ENCODE measurements around the gene MICU1. TPM values are rescaled to one million over a fixed set of nuclear protein-coding genes. Genes with fewer than 3 reads are reported as not detected.
A peak's percentile ranks its signal among the peaks of the same experiment; 100 is the strongest.
"Not testable (repeated sequence)": the region's sequence is repeated elsewhere in the genome, so short reads cannot be mapped to it uniquely, and the experiment has no call there.

MICU1 gene
- total RNA-seq, 1 donor from 2014 or later, result 37.2 TPM

DNA sequence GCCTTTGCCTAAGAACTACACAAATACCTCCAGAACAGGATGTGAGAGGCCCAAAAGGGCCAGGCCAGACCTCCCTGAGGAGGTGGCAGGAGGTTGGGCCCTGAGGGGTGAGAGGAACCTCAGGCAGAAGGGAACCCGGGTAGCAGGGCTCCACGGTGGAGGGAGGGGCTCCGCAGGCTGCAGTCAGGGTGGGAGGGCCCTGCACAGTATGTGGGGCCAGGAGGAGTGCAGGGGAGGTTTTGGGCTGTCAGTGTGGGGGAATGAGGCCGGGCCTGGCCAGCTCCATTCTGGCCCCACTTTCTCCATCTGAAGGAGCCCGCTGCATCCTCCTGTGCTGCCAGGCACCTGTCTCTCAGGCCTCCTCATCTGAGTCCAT is 297.1 kb downstream of the MICU1 start:
- no peak for DNase-seq (ENCODE audit: low read depth)
- Histone ChIP-seq H3K27me3 (ENCODE audit: control insufficient read depth, insufficient read depth, low read length) (no peaks in the 10 kb centered on the region), H3K4me3 (ENCODE audit: low read depth, low read length) (no peak overlapping the region), H3K36me3 (ENCODE audit: control insufficient read depth, insufficient read depth, low read length) (peaks cover 2% of the 10 kb centered on the region)
- TF ChIP-seq, protein P1, sequence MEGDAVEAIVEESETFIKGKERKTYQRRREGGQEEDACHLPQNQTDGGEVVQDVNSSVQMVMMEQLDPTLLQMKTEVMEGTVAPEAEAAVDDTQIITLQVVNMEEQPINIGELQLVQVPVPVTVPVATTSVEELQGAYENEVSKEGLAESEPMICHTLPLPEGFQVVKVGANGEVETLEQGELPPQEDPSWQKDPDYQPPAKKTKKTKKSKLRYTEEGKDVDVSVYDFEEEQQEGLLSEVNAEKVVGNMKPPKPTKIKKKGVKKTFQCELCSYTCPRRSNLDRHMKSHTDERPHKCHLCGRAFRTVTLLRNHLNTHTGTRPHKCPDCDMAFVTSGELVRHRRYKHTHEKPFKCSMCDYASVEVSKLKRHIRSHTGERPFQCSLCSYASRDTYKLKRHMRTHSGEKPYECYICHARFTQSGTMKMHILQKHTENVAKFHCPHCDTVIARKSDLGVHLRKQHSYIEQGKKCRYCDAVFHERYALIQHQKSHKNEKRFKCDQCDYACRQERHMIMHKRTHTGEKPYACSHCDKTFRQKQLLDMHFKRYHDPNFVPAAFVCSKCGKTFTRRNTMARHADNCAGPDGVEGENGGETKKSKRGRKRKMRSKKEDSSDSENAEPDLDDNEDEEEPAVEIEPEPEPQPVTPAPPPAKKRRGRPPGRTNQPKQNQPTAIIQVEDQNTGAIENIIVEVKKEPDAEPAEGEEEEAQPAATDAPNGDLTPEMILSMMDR (IDR thresholded peaks at IDR 0.05; ENCODE audit: insufficient read depth, low read length, poor library complexity, severe bottlenecking), result no peak

DNA sequence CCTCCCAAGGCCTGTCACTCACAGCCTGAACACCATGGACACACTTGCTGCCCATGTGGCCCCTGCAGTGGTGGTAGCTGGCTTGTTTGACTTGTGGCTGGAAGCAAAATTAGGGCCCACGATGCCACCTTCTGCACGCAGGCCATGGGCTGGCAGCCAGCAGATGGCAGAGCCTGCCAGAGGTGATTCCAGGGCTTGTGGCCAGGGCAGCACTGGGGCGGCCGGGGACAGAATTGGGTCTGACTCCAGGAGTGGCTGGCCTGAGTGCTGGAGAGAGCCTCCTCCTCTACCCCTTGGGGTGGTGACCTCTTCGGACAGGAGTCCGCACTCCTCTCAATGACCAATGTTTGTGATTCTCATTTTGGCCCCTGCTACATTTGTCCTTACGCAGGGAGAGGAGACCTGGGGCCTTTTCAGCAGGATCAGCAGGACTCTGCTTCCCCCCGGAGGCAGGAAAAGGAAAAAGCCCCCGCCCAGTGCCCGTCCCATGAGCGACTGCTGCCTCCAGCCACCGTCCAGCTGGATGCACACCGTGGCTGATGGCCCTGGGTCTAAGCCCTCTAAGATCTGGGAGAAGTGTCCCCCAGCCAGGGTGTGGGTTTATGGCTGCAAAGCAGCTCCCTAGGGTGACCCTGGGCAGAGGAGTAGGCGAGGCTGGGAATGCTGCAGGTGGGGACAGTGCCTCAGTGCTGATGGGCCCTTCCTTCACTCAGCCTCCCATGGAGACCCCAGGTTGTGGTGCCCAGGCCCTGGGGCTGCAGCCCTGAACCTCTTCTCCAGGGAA is 297.6 kb downstream of the MICU1 start:
- TF ChIP-seq, protein P1 (IDR thresholded peaks at IDR 0.05; ENCODE audit: insufficient read depth, low read length, poor library complexity, severe bottlenecking), result peak; percentile 66
- H3K4me3 ChIP-seq (ENCODE audit: low read depth, low read length), result no peak overlapping the region
- H3K27me3 ChIP-seq (ENCODE audit: control insufficient read depth, insufficient read depth, low read length), result no peaks in the 10 kb centered on the region
- no peaks in the 10 kb centered on the region for H3K36me3 ChIP-seq (ENCODE audit: control insufficient read depth, insufficient read depth, low read length)
- no peak for DNase-seq (ENCODE audit: low read depth)

DNA sequence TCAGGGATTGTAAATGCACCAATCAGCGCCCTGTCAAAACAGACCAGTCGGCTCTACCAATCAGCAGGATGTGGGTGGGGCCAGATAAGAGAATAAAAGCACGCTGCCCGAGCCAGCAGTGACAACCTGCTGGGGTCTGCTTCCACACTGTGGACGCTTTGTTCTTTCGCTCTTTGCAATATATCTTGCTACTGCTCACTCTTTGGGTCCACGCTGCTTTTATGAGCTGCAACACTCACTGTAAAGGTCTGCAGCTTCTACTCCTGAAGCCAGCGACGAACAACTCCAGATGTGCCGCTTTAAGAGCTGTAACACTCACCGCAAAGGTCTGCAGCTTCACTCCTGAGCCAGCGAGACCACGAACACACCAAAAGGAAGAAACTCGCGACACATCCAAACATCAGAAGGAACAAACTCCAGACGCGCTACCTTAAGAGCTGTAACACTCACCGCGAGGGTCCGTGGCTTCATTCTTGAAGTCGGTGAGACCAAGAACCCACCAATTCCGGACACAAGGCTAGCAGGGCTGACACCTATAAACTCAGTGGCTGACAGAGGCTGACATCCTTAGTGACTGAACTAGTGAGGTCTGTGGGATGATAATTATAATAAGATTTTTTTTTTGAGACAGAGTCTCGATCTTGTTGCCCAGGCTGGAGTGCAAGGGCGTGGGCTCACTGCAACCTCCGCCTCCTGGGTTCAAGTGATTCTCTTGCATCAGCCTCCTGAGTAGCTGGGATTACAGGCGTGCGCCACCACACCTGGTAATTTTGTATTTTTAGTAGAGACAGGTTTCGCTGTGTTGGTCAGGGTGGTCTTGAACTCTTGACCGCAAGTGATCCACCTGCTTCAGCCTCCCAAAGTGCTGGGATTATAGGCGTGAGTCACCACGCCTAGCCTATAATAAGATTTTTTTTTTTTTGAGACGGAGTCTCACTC is 298.9 kb downstream of the MICU1 start:
- H3K36me3 ChIP-seq (ENCODE audit: control insufficient read depth, insufficient read depth, low read length); H3K4me3 ChIP-seq (ENCODE audit: low read depth, low read length); H3K27me3 ChIP-seq (ENCODE audit: control insufficient read depth, insufficient read depth, low read length); DNase-seq (ENCODE audit: low read depth): not testable (repeated sequence)

DNA sequence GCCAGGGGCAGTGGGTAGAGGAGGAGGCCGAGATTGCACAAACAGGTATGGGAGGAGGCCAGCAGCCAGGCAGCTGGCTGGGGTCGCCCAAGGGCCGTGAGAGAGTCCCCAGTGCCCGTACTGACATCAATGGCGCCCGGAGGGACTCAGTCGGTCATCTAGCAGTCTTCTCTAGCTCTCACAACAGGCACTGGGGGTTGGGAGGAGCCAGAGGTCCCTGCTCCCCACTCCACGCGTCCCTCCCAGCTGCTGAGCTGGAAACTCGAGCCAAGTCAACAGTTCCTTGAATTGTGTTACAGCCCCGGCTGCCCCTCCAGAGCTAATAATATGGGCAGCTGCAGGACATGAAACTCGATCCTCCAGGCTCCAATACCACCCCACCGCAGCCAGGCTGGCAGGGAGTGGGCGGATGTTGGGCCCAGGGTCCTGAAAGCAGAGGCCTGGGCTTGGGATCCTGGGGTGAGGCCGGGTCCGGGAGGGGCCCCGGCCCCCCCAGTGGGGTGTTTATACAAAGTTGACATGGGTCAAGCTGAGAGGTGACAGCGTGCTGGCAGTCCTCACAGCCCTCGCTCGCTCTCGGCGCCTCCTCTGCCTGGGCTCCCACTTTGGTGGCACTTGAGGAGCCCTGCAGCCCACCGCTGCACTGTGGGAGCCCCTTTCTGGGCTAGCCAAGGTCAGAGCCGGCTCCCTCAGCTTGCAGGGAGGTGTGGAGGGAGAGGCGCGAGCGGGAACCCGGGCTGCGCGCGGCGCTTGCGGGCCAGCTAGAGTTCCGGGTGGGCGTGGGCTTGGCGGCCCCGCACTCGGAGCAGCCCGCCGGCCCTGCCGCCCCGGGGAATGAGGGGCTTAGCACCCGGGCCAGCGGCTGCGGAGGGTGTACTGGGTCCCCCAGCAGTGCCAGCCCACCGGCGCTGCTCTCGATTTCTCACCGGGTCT is 300.4 kb downstream of the MICU1 start:
- not testable (repeated sequence) for H3K4me3 ChIP-seq (ENCODE audit: low read depth, low read length); H3K36me3 ChIP-seq (ENCODE audit: control insufficient read depth, insufficient read depth, low read length); DNase-seq (ENCODE audit: low read depth); H3K27me3 ChIP-seq (ENCODE audit: control insufficient read depth, insufficient read depth, low read length)

DNA sequence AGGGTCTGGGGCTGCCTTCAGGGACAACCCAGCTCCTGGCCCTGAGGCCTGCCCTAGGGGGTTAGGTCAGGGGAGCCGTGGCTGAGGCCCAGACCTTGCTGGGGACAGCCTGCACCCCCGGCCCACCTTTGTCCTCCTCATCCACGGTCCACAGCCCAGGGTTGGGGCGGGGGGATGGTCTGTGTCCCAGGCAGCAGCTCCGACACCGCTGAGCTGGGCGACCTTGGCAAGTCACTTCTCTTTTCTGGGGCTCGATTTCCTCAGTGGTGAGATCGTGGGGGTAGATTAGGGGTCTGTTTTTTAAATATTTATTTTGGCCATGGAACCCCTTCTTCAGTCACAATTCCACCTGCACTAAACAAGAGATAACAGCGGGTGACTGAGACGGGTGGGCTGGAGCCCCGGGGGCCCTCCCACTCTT is 302.1 kb downstream of the MICU1 start:
- H3K36me3 ChIP-seq (ENCODE audit: control insufficient read depth, insufficient read depth, low read length), result no peaks in the 10 kb centered on the region
- H3K27me3 ChIP-seq (ENCODE audit: control insufficient read depth, insufficient read depth, low read length), result no peaks in the 10 kb centered on the region
- TF ChIP-seq, protein P1 (IDR thresholded peaks at IDR 0.05; ENCODE audit: insufficient read depth, low read length, poor library complexity, severe bottlenecking), result no peak
- DNase-seq (ENCODE audit: low read depth), result no peak
- H3K4me3 ChIP-seq (ENCODE audit: low read depth, low read length), result no peak overlapping the region

DNA sequence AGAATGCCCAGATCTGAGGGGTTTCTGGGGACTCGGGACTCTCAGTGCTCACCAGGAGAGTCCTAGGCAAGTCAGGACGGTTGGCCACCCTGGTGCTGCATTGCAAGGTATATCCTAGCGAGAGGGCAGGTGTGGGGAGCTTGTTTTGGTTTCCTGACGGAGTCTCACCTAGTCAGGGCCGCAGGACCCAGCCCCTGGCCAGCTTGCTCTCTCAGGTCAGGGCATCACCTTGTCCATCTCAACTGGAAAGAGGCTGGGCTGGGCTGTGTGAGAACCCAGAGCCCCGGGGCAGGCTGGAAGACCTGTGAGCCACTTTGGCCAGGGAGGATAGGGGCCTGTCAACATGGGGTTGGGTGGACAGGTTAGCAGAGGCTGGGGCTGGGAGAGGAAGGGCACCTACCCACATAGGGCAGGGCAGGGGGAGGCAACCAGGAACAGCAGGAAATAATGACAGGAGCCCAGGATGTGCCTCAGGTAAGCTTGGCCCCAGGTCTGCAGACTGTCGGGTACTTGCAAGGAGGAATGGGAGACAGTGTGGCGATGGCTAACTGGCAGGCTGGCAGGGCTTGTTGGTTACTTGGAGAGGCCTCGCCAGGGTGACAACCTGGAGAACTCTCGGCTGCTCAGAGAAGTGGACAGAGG is 302.6 kb downstream of the MICU1 start:
- H3K27me3 ChIP-seq (ENCODE audit: control insufficient read depth, insufficient read depth, low read length), result no peaks in the 10 kb centered on the region
- no peak overlapping the region for H3K4me3 ChIP-seq (ENCODE audit: low read depth, low read length)
- DNase-seq (ENCODE audit: low read depth), result no peak
- TF ChIP-seq, protein P1 (IDR thresholded peaks at IDR 0.05; ENCODE audit: insufficient read depth, low read length, poor library complexity, severe bottlenecking), result no peak
- H3K36me3 ChIP-seq (ENCODE audit: control insufficient read depth, insufficient read depth, low read length), result no peaks in the 10 kb centered on the region
